Caco-2 (cell line): ENCODE measurements around the gene NCAM2. TPM values are rescaled to one million over a fixed set of nuclear protein-coding genes. Genes with fewer than 3 reads are reported as not detected.

Source experiments
- BruUV-seq: library from RNA; stranded (reverse); fragments of 400-500 nt; replicated peaks from 2 replicates; lab custom pipeline; 2021; lab: Mats Ljungman, UMichigan
- CTCF ChIA-PET: fragments of 300-600 bp; sonication (Branson Sonifier 250); formaldehyde crosslinking; loops from one replicate; lab custom pipeline; 2022; ENCODE audit warnings: antibody characterized with exemption; lab: Charles Lee
- POLR2A ChIA-PET: fragments of 300-600 bp; sonication (Branson Sonifier 250); formaldehyde crosslinking; loops from one replicate; lab custom pipeline; 2022; ENCODE audit warnings: antibody characterized with exemption; lab: Charles Lee
- DNase-seq, 2 experiments: peaks; one replicate each; pipeline versions ENCODE4 v3.0.0 to v3.0.0-alpha.2; 2020 to 2022
- H3K27me3 ChIP-seq: replicated peaks from 2 replicates; pipeline ENCODE4 v1.6.0; 2011; ENCODE audit warnings: low read length; ENCODE audit not compliant: control insufficient read depth, insufficient read depth
- H3K36me3 ChIP-seq: 2 replicates; pipeline ENCODE4 v1.5.1; 2011; ENCODE audit warnings: low read length; ENCODE audit not compliant: control insufficient read depth, insufficient read depth
- H3K4me1 ChIP-seq: fragments of 250-450 bp; sonication (Bioruptor Pico); 2 replicates; pipeline ENCODE4 v1.5.1; 2020; ENCODE audit warnings: mild to moderate bottlenecking
- H3K4me3 ChIP-seq: 2 replicates; pipeline ENCODE4 v1.5.1; 2011; ENCODE audit warnings: low read depth, mild to moderate bottlenecking, control low read depth, low read length
- H3K9me3 ChIP-seq: fragments of 250-450 bp; sonication (Bioruptor Pico); 2 replicates; pipeline ENCODE4 v1.5.1; 2020; ENCODE audit warnings: mild to moderate bottlenecking, moderate library complexity
- H3K27ac Mint-ChIP-seq: one replicate; pipeline ENCODE4 v1.8.0; 2022; ENCODE audit warnings: mixed read lengths; ENCODE audit not compliant: unreplicated experiment
- H3K27me3 Mint-ChIP-seq: one replicate; pipeline ENCODE4 v1.8.0; 2022; ENCODE audit warnings: mixed read lengths; ENCODE audit not compliant: insufficient read depth, unreplicated experiment
- H3K36me3 Mint-ChIP-seq: one replicate; pipeline ENCODE4 v1.8.0; 2022; ENCODE audit warnings: mild to moderate bottlenecking, mixed read lengths; ENCODE audit not compliant: insufficient read depth, unreplicated experiment
- H3K4me1 Mint-ChIP-seq: one replicate; pipeline ENCODE4 v1.8.0; 2022; ENCODE audit warnings: low read depth, mixed read lengths; ENCODE audit not compliant: unreplicated experiment
- H3K4me3 Mint-ChIP-seq: one replicate; pipeline ENCODE4 v1.8.0; 2022; ENCODE audit warnings: mild to moderate bottlenecking, moderate library complexity, mixed read lengths; ENCODE audit not compliant: unreplicated experiment
- H3K9me3 Mint-ChIP-seq: one replicate; pipeline ENCODE4 v1.8.0; 2022; ENCODE audit warnings: mixed read lengths; ENCODE audit not compliant: unreplicated experiment
- intact Hi-C: fragments of 100-400 bp; cut with micrococcal nuclease; formaldehyde crosslinking; loops from one replicate; pipeline ENCODE4 v1.10.0; 2022; ENCODE audit not compliant: unreplicated experiment
- total RNA-seq: library from RNA; stranded (reverse); gene quantifications from 2 replicates; pipeline ENCODE4 v1.2.3, GENCODE V29; 2022
- TF ChIP-seq, protein P1 (sequence below), 2 experiments: fragments of 200-600 bp in 1 of 2; IDR thresholded peaks; 1 replicate in 1 of 2; 2 replicates in 1 of 2; pipeline versions ENCODE4 v1.5.1 to v1.8.0; 2011 to 2022; ENCODE audit warnings: antibody characterized with exemption in 1 of 2, control low read depth in 1 of 2, inconsistent platforms in 1 of 2, low read depth in 1 of 2, low read length in 1 of 2, mild to moderate bottlenecking in 1 of 2, moderate library complexity in 1 of 2; ENCODE audit not compliant: insufficient read depth in 1 of 2, severe bottlenecking in 1 of 2, unreplicated experiment in 1 of 2

The NCAM2 gene
- total RNA-seq, 1 experiment from 2014 or later: not detected

DNA sequence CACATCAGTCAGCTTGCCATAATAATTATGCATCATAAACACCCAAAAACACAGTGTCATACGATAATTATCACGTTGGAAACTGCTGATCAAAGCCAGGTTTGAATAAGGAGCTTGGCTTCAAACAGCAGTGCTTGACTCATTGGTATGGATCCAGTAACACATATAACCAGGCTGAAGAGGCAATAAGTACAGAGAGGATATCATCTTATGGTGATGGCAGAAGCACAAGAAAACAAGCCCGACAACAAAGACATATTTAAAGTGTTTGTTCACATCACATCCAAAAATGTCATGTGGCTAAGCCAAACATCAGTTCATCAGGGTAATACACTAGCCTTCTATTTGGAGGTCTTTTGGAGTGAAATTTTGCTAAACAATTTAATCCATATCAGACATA lies 389.7 kb downstream of the NCAM2 start:
- Mint-ChIP-seq H3K36me3 (no peaks in the 10 kb centered on the region), H3K9me3 (no peaks in the 10 kb centered on the region), H3K27me3 (no peaks in the 10 kb centered on the region), H3K27ac (no peak overlapping the region), H3K4me3 (no peak overlapping the region), H3K4me1 (no peaks in the 10 kb centered on the region)
- CTCF ChIA-PET: no interaction called here
- TF ChIP-seq, protein P1, sequence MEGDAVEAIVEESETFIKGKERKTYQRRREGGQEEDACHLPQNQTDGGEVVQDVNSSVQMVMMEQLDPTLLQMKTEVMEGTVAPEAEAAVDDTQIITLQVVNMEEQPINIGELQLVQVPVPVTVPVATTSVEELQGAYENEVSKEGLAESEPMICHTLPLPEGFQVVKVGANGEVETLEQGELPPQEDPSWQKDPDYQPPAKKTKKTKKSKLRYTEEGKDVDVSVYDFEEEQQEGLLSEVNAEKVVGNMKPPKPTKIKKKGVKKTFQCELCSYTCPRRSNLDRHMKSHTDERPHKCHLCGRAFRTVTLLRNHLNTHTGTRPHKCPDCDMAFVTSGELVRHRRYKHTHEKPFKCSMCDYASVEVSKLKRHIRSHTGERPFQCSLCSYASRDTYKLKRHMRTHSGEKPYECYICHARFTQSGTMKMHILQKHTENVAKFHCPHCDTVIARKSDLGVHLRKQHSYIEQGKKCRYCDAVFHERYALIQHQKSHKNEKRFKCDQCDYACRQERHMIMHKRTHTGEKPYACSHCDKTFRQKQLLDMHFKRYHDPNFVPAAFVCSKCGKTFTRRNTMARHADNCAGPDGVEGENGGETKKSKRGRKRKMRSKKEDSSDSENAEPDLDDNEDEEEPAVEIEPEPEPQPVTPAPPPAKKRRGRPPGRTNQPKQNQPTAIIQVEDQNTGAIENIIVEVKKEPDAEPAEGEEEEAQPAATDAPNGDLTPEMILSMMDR (IDR thresholded peaks at IDR 0.05; ENCODE audit: insufficient read depth in 1 of 2, low read depth in 1 of 2, low read length in 1 of 2, severe bottlenecking in 1 of 2, unreplicated experiment in 1 of 2): no peak
- POLR2A ChIA-PET: no interaction called here
- no peak for DNase-seq
- BruUV-seq: no TSS peak
- H3K4me3 ChIP-seq: no peak overlapping the region
- no peaks in the 10 kb centered on the region for H3K27me3 ChIP-seq
- no peaks in the 10 kb centered on the region for H3K9me3 ChIP-seq
- H3K36me3 ChIP-seq: no peaks in the 10 kb centered on the region
- no peaks in the 10 kb centered on the region for H3K4me1 ChIP-seq
- intact Hi-C loops: no loop called here

DNA sequence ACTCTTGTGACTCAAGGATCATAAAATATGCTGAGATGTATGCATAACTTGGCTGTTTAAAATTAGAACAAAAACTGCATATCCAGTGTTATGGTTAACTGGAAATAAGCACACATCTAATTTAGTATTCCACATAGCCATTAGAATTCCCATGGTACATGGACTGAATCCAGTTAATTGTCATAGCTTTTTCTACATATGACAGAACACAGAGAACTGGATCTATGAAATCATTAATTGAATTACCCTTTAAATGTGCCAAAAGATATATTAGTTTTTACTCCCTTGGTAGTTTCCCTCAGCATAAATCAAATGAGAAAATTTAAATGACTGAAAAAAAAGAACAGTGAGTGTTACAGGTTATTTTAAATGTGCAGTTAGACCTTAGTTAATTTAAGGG lies 395.9 kb downstream of the NCAM2 start:
- peaks cover 11% of the 10 kb centered on the region for H3K9me3 Mint-ChIP-seq
- no peak overlapping the region for H3K4me3 Mint-ChIP-seq
- BruUV-seq: no TSS peak
- no peak for DNase-seq
- Histone ChIP-seq H3K36me3 (no peaks in the 10 kb centered on the region), H3K27me3 (no peaks in the 10 kb centered on the region), H3K4me1 (no peaks in the 10 kb centered on the region), H3K4me3 (no peak overlapping the region), H3K9me3 (no peaks in the 10 kb centered on the region)
- H3K27ac Mint-ChIP-seq: no peak overlapping the region
- TF ChIP-seq, protein P1 (IDR thresholded peaks at IDR 0.05; ENCODE audit: insufficient read depth in 1 of 2, low read depth in 1 of 2, low read length in 1 of 2, severe bottlenecking in 1 of 2, unreplicated experiment in 1 of 2): no peak
- intact Hi-C loops: no loop called here
- ChIA-PET CTCF (no interaction called here), POLR2A (no interaction called here)
- no peaks in the 10 kb centered on the region for H3K4me1 Mint-ChIP-seq
- no peaks in the 10 kb centered on the region for H3K27me3 Mint-ChIP-seq
- no peaks in the 10 kb centered on the region for H3K36me3 Mint-ChIP-seq

DNA sequence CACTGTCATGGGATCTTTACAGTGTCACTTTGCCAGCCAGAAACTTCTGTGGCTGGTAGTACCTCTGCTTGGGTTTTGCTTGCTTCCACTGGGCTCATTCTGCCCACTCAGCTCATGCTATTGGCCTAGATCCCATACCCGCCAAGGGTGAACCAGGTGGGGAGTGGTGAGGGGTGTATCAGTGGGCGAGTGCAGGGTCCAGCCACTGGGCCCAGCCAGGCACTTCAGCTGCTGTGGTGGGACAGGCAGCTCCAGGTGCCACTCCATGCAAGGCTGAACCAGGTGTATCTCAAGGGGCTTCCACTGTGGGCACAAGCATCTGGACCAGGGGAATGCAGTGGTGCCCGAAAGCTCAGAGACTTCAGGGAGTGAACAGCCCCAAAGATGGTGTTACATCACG lies 398.2 kb downstream of the NCAM2 start:
- Histone ChIP-seq H3K36me3 (no peaks in the 10 kb centered on the region), H3K27me3 (no peaks in the 10 kb centered on the region), H3K9me3 (no peaks in the 10 kb centered on the region), H3K4me1 (no peaks in the 10 kb centered on the region), H3K4me3 (no peak overlapping the region)
- Mint-ChIP-seq H3K9me3 (peaks cover 11% of the 10 kb centered on the region), H3K4me1 (no peaks in the 10 kb centered on the region), H3K27me3 (no peaks in the 10 kb centered on the region), H3K27ac (no peak overlapping the region), H3K36me3 (no peaks in the 10 kb centered on the region), H3K4me3 (no peak overlapping the region)
- no TSS peak for BruUV-seq
- CTCF ChIA-PET: no interaction called here
- POLR2A ChIA-PET: no interaction called here
- intact Hi-C loops: no loop called here
- TF ChIP-seq, protein P1 (IDR thresholded peaks at IDR 0.05; ENCODE audit: insufficient read depth in 1 of 2, low read depth in 1 of 2, low read length in 1 of 2, severe bottlenecking in 1 of 2, unreplicated experiment in 1 of 2): no peak
- DNase-seq: no peak
